SK-N-MC (cell line): Measurements from ENCODE around the gene C19orf38.

ENCODE experiments used
- EZH2 ChIP-seq: fragments of 200-600 bp; sonication (generic); IDR thresholded peaks from one replicate; pipeline ENCODE4 v1.6.1; 2017; ENCODE audit warnings: antibody characterized with exemption
- FOXP2 ChIP-seq: optimal IDR thresholded peaks from 2 replicates; pipeline ENCODE3; 2011; ENCODE audit warnings: mild to moderate bottlenecking, moderate library complexity; ENCODE audit not compliant: insufficient read depth; ENCODE audit errors: extremely low read length, control extremely low read depth
- POLR2AphosphoS5 ChIP-seq: IDR thresholded peaks from 2 replicates; pipeline ENCODE4 v1.6.1; 2012; ENCODE audit warnings: mild to moderate bottlenecking, low read depth, low read length, borderline replicate concordance

- no peak for TF ChIP-seq POLR2AphosphoS5
- TF ChIP-seq EZH2 = no peak
- no peak for TF ChIP-seq FOXP2
Measured at GRCh38 chr19:10907925-10908324, 59.7 kb downstream of the C19orf38 start.
